ENCODE data around the gene COA6.

COA6 gene

DNA sequence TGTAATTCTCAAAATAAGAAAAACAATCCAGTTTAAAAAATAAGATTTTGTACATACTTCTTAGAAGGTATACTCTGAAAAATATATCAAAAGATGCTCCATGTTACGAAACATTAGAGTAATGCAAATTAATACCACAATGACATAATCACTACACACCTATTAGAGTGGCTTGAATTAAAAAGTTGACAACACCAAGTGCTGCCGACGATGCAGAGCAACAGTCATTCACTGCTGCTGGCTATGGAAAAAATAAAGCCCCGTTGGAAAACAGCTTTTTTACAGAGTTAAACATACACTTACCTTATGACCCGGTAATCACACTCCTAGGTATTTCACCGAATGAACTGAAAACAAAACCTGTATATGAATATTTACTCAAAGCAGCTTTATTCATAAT lies 14.8 kb downstream of the COA6 start:
- TF ChIP-seq, protein P1, sequence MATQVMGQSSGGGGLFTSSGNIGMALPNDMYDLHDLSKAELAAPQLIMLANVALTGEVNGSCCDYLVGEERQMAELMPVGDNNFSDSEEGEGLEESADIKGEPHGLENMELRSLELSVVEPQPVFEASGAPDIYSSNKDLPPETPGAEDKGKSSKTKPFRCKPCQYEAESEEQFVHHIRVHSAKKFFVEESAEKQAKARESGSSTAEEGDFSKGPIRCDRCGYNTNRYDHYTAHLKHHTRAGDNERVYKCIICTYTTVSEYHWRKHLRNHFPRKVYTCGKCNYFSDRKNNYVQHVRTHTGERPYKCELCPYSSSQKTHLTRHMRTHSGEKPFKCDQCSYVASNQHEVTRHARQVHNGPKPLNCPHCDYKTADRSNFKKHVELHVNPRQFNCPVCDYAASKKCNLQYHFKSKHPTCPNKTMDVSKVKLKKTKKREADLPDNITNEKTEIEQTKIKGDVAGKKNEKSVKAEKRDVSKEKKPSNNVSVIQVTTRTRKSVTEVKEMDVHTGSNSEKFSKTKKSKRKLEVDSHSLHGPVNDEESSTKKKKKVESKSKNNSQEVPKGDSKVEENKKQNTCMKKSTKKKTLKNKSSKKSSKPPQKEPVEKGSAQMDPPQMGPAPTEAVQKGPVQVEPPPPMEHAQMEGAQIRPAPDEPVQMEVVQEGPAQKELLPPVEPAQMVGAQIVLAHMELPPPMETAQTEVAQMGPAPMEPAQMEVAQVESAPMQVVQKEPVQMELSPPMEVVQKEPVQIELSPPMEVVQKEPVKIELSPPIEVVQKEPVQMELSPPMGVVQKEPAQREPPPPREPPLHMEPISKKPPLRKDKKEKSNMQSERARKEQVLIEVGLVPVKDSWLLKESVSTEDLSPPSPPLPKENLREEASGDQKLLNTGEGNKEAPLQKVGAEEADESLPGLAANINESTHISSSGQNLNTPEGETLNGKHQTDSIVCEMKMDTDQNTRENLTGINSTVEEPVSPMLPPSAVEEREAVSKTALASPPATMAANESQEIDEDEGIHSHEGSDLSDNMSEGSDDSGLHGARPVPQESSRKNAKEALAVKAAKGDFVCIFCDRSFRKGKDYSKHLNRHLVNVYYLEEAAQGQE (IDR thresholded peaks at IDR 0.05; ENCODE audit: insufficient read depth in 1 of 2, low read depth in 2 of 2, low read length in 2 of 2), result no peak
- no peak for TF ChIP-seq FOXP2 (optimal IDR thresholded peaks at IDR 0.05; ENCODE audit: borderline replicate concordance, extremely low read depth, extremely low read length, insufficient read depth)
- no peak for TF ChIP-seq POLR2AphosphoS5 (IDR thresholded peaks at IDR 0.05; ENCODE audit: low read depth, low read length)
- TF ChIP-seq SIN3A (IDR thresholded peaks at IDR 0.05; ENCODE audit: borderline replicate concordance, insufficient read depth, low read length), result no peak
- no peak for TF ChIP-seq TAF1 (IDR thresholded peaks at IDR 0.05; ENCODE audit: borderline replicate concordance, insufficient read depth, low read length)

DNA sequence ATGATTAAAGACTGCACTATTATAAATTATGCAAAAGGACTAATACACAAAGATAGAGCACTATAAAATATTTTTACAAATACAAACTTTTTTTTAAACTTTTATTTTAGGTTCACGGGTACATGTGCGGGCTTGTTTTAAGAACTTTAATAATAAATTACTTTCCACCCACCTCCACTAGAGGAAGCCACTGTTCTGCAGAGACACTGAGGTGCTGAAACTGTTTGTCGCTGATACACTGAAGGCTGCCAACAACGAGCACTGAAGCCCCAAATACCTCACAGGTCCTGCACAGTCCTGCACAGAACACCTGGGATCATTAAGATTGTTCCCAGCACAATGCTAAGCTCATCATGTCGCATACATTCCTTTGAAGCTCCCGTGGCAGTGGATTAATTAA lies 19.9 kb downstream of the COA6 start:
- TF ChIP-seq FOXP2 (optimal IDR thresholded peaks at IDR 0.05; ENCODE audit: borderline replicate concordance, extremely low read depth, extremely low read length, insufficient read depth), result no peak

DNA sequence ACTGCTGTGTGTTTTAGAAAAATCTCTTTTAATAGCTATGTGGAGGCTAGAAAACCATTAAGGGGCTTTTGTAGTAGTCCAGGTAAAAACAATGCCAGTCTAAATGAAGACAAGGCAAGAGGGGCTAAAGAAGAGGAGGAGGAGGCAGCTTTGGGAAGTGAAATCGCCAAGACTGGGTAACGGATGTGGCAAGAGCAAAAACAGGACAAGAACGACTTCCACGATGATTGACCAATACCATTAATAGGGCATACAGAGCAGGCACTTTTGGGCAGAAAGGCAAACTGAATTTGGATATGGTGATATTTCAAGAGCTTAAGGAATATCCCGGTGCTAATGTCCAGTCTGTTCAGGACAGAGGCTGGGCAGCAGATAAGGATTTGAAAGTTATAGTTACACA lies 22.0 kb downstream of the COA6 start:
- TF ChIP-seq SIN3A (IDR thresholded peaks at IDR 0.05; ENCODE audit: borderline replicate concordance, insufficient read depth, low read length) (no peak), POLR2AphosphoS5 (IDR thresholded peaks at IDR 0.05; ENCODE audit: low read depth, low read length) (no peak), FOXP2 (optimal IDR thresholded peaks at IDR 0.05; ENCODE audit: borderline replicate concordance, extremely low read depth, extremely low read length, insufficient read depth) (no peak), TAF1 (IDR thresholded peaks at IDR 0.05; ENCODE audit: borderline replicate concordance, insufficient read depth, low read length) (no peak)
- TF ChIP-seq, protein P1 (IDR thresholded peaks at IDR 0.05; ENCODE audit: insufficient read depth in 1 of 2, low read depth in 2 of 2, low read length in 2 of 2), result no peak

DNA sequence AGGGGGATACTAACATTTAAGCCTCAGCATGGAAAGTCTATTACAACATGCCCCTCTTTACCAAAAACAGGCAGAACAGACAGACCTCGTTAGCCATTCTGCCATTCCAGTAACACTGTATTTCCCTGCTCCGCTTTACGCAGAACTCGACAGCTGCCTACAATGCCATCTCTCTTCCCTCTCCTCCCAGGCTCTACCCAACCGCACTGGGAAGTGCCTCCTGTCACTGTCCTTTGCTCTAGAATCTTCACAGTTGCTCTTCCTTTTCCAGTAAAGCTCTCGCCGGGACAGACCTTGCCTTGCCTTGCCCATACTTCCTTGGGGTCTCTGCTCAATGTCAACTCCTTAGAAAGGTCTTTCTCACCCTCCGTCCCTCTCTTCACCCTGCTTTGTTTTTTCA lies 22.8 kb downstream of the COA6 start:
- no peak for TF ChIP-seq TAF1 (IDR thresholded peaks at IDR 0.05; ENCODE audit: borderline replicate concordance, insufficient read depth, low read length)
- no peak for TF ChIP-seq FOXP2 (optimal IDR thresholded peaks at IDR 0.05; ENCODE audit: borderline replicate concordance, extremely low read depth, extremely low read length, insufficient read depth)
- TF ChIP-seq POLR2AphosphoS5 (IDR thresholded peaks at IDR 0.05; ENCODE audit: low read depth, low read length), result no peak
- TF ChIP-seq SIN3A (IDR thresholded peaks at IDR 0.05; ENCODE audit: borderline replicate concordance, insufficient read depth, low read length), result no peak

DNA sequence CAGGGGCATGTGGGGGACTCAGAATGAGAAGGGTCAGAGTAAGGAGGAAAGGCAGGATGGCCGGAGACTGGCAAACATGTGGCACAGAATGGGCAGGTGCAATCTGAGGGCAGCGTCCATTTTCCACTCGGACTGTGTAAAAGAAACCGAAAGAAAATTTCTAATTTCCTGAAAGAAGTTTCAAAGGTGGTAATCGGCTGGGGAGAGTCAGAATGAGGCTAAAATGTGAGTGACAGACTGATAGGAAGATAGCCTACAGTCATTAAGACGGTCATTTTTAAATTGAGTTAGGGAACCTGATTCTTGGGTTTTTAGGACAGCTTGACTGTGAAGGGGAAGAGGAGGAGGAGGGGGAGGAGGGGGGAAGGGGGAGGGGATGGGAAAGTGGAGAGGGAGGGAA lies 23.6 kb downstream of the COA6 start:
- TF ChIP-seq, protein P1 (IDR thresholded peaks at IDR 0.05; ENCODE audit: insufficient read depth in 1 of 2, low read depth in 2 of 2, low read length in 2 of 2), result no peak
- TF ChIP-seq SIN3A (IDR thresholded peaks at IDR 0.05; ENCODE audit: borderline replicate concordance, insufficient read depth, low read length) (no peak), FOXP2 (optimal IDR thresholded peaks at IDR 0.05; ENCODE audit: borderline replicate concordance, extremely low read depth, extremely low read length, insufficient read depth) (no peak), TAF1 (IDR thresholded peaks at IDR 0.05; ENCODE audit: borderline replicate concordance, insufficient read depth, low read length) (no peak), POLR2AphosphoS5 (IDR thresholded peaks at IDR 0.05; ENCODE audit: low read depth, low read length) (no peak)

DNA sequence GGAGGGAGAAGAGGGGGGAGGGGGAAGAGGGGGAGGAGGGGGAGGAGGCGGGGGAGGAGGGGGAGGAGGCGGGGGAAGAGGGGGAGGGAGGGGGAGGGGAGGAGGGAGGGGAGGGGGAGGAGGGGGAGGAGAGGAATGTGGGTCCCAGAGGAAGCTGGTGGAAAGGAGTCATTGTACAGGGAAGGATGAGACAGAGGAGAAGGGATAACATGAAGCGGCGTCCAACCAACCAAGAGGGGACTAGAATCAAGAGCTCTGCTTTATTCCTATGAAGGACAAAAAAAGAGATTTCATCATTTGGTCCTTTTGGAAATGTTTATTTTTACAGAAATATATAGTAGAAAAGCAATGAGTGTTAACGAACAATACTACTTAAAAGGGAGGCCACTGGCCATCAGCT lies 24.5 kb downstream of the COA6 start:
- TF ChIP-seq, protein P1 (IDR thresholded peaks at IDR 0.05; ENCODE audit: insufficient read depth in 1 of 2, low read depth in 2 of 2, low read length in 2 of 2), result no peak
- TF ChIP-seq FOXP2 (optimal IDR thresholded peaks at IDR 0.05; ENCODE audit: borderline replicate concordance, extremely low read depth, extremely low read length, insufficient read depth) (no peak), SIN3A (IDR thresholded peaks at IDR 0.05; ENCODE audit: borderline replicate concordance, insufficient read depth, low read length) (no peak), POLR2AphosphoS5 (IDR thresholded peaks at IDR 0.05; ENCODE audit: low read depth, low read length) (no peak), TAF1 (IDR thresholded peaks at IDR 0.05; ENCODE audit: borderline replicate concordance, insufficient read depth, low read length) (no peak)
